Hepatocyte (in vitro differentiated cells): ENCODE data around the gene KCNQ1. TPM values are rescaled to one million over a fixed set of nuclear protein-coding genes. Genes with fewer than 3 reads are reported as not detected.

Source experiments
- DNase-seq: peaks from one replicate; pipeline ENCODE4 v3.0.0-alpha.2; 2016; ENCODE audit warnings: low spot score
- H2AFZ ChIP-seq: fragments of 200-600 bp; sonication (generic); 2 replicates; pipeline ENCODE4 v1.6.0; 2016; ENCODE audit warnings: antibody characterized with exemption, mild to moderate bottlenecking
- H3K27ac ChIP-seq: fragments of 200-600 bp; sonication (generic); 2 replicates; pipeline ENCODE4 v1.5.1; 2016; ENCODE audit warnings: mild to moderate bottlenecking
- H3K27me3 ChIP-seq: fragments of 200-600 bp; sonication (generic); 2 replicates; pipeline ENCODE4 v1.6.1; 2016
- H3K36me3 ChIP-seq: fragments of 200-600 bp; sonication (generic); replicated peaks from 2 replicates; pipeline ENCODE4 v1.5.1; 2016; ENCODE audit warnings: low read depth; ENCODE audit not compliant: insufficient read depth
- H3K4me1 ChIP-seq: fragments of 200-600 bp; sonication (generic); 2 replicates; pipeline ENCODE4 v1.5.1; 2016; ENCODE audit warnings: mild to moderate bottlenecking, moderate library complexity; ENCODE audit not compliant: insufficient read depth
- H3K4me2 ChIP-seq: fragments of 200-600 bp; sonication (generic); 2 replicates; pipeline ENCODE4 v1.6.0; 2016
- H3K4me3 ChIP-seq: fragments of 200-600 bp; sonication (generic); 2 replicates; pipeline ENCODE4 v1.5.1; 2016; ENCODE audit warnings: mild to moderate bottlenecking
- H3K79me2 ChIP-seq: fragments of 200-600 bp; sonication (generic); 2 replicates; pipeline ENCODE4 v1.6.0; 2017; ENCODE audit warnings: mild to moderate bottlenecking
- H3K9me2 ChIP-seq: fragments of 200-600 bp; sonication (generic); replicated peaks from 2 replicates; pipeline ENCODE4 v1.6.0; 2017; ENCODE audit warnings: mild to moderate bottlenecking; ENCODE audit not compliant: insufficient read depth
- H3K9me3 ChIP-seq: fragments of 200-600 bp; sonication (generic); 2 replicates; pipeline ENCODE4 v1.5.1; 2016; ENCODE audit warnings: low read depth, mild to moderate bottlenecking
- H4K20me1 ChIP-seq: fragments of 200-600 bp; sonication (generic); 2 replicates; pipeline ENCODE4 v1.6.0; 2016; ENCODE audit warnings: mild to moderate bottlenecking; ENCODE audit not compliant: insufficient read depth, poor library complexity, severe bottlenecking
- CTCF ChIP-seq: fragments of 200-600 bp; sonication (generic); IDR thresholded peaks from 2 replicates; pipeline ENCODE4 v1.5.1; 2016; ENCODE audit warnings: antibody characterized with exemption, mild to moderate bottlenecking; ENCODE audit not compliant: poor library complexity
- EZH2 ChIP-seq: fragments of 200-600 bp; sonication (generic); IDR thresholded peaks from 2 replicates; pipeline ENCODE4 v1.6.1; 2016; ENCODE audit warnings: antibody characterized with exemption, mild to moderate bottlenecking, borderline replicate concordance
- EZH2phosphoT487 ChIP-seq: fragments of 200-600 bp; sonication (generic); IDR thresholded peaks from one replicate; pipeline ENCODE4 v1.6.1; 2018; ENCODE audit warnings: antibody characterized with exemption, mild to moderate bottlenecking, low read depth, moderate library complexity; ENCODE audit not compliant: unreplicated experiment, severe bottlenecking
- WGBS: methylation state at CpG from one replicate; pipeline ENCODE4 v1.1.6; 2016; ENCODE audit warnings: low lambda C conversion rate; ENCODE audit errors: missing lambda C conversion rate; 5-methylcytosine and 5-hydroxymethylcytosine counted together
- polyA plus RNA-seq: library from polyadenylated mRNA; unstranded; fragments of >200 nt; fragmentation: Nextera tagmentation; extraction: Ambion mirVana; gene quantifications from 2 replicates; pipeline ENCODE4 v1.2.1, GENCODE V29; 2016
- total RNA-seq: library from RNA; depleted of rRNA; stranded (reverse); fragments of >200 nt; gene quantifications from 2 replicates; pipeline ENCODE4 v1.2.3, GENCODE V29; 2014

Gene KCNQ1
- total and polyA plus RNA-seq, 2 experiments from 2014 or later: 1.8 to 6.4 TPM

- Histone ChIP-seq H3K36me3 (no peaks in the 10 kb centered on the region), H3K27ac (peak overlapping the region; percentile 88), H2AFZ (no peak overlapping the region)
Observed at GRCh38 chr11:2401436-2401984, 43.3 kb upstream of the KCNQ1 start.

GRCh38 chr11:2402106-2402505, 42.7 kb upstream of the KCNQ1 start:
- no peaks in the 10 kb centered on the region for H3K27me3 ChIP-seq
- no peak for DNase-seq
- H3K4me3 ChIP-seq: no peak overlapping the region
- TF ChIP-seq EZH2 (no peak), EZH2phosphoT487 (no peak), CTCF (no peak)
- no peaks in the 10 kb centered on the region for H4K20me1 ChIP-seq
- no peaks in the 10 kb centered on the region for H3K36me3 ChIP-seq
- peak overlapping the region; percentile 94 for H3K4me2 ChIP-seq
- H3K9me2 ChIP-seq: no peaks in the 10 kb centered on the region
- WGBS: 95% methylated on average over 13 of the region's 13 CpGs
- H3K4me1 ChIP-seq: peaks cover 21% of the 10 kb centered on the region
- H2AFZ ChIP-seq: no peak overlapping the region
- H3K9me3 ChIP-seq: no peaks in the 10 kb centered on the region
- no peak overlapping the region for H3K27ac ChIP-seq
- peaks cover 22% of the 10 kb centered on the region for H3K79me2 ChIP-seq

More at GRCh38 chr11:2401436-2401984, 43.3 kb upstream of the KCNQ1 start:
- no peak for DNase-seq
- Histone ChIP-seq H3K79me2 (peaks cover 22% of the 10 kb centered on the region), H3K4me1 (peaks cover 21% of the 10 kb centered on the region), H3K4me2 (peak overlapping the region; percentile 94), H3K9me2 (no peaks in the 10 kb centered on the region), H4K20me1 (no peaks in the 10 kb centered on the region), H3K27me3 (no peaks in the 10 kb centered on the region), H3K9me3 (no peaks in the 10 kb centered on the region), H3K4me3 (peak overlapping the region; percentile 95)
- TF ChIP-seq EZH2: no peak
- TF ChIP-seq CTCF: no peak
- TF ChIP-seq EZH2phosphoT487: no peak
- WGBS: 47% methylated on average over 12 of the region's 12 CpGs

GRCh38 chr11:2402890-2403645, 41.7 kb upstream of the KCNQ1 start:
- Histone ChIP-seq H3K36me3 (no peaks in the 10 kb centered on the region), H3K9me2 (no peaks in the 10 kb centered on the region), H2AFZ (no peak overlapping the region), H3K27me3 (no peaks in the 10 kb centered on the region), H3K9me3 (no peaks in the 10 kb centered on the region), H3K27ac (no peak overlapping the region), H3K4me2 (no peak overlapping the region), H3K4me3 (no peak overlapping the region), H3K79me2 (peaks cover 22% of the 10 kb centered on the region), H4K20me1 (no peaks in the 10 kb centered on the region), H3K4me1 (peaks cover 21% of the 10 kb centered on the region)
- DNase-seq: no peak
- WGBS: 93% methylated on average over 31 of the region's 31 CpGs
- TF ChIP-seq EZH2phosphoT487 (no peak), CTCF (no peak), EZH2 (no peak)
